ENCODE results near the gene FARP1. TPM values are rescaled to one million over a fixed set of nuclear protein-coding genes. Genes with fewer than 3 reads are reported as not detected.

The FARP1 gene
- total RNA-seq, 1 experiment from 2014 or later, result 96.6 TPM

DNA sequence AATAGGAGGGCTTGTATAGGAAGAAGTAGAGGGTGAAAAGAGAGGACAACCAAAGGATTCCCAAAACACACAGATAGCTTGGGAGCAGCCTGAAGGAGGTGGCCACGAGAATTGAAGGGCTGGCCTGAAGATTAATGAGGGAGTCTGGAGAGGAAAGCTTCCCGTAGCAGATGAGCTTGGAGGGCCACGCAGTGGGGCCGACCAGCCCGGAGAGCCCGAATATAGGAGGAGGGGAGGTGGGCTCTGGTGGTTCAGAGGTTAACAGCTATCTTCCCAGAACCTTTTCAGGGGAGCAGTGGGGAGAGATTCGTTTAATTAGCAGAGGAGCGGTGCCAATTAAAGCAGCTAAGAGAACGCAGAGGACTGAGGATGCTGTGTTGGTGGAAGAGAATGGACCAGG is 279.2 kb downstream of the FARP1 start (continued):
- TF ChIP-seq ZNF121 (CRISPR knock-in tag; IDR thresholded peaks at IDR 0.05) (no peak), SOX15 (CRISPR knock-in tag; IDR thresholded peaks at IDR 0.05) (no peak), ZNF263 (CRISPR knock-in tag; IDR thresholded peaks at IDR 0.05; ENCODE audit: low read depth) (no peak), ZNF232 (CRISPR knock-in tag; IDR thresholded peaks at IDR 0.05) (no peak)
- TF ChIP-seq, protein P1, sequence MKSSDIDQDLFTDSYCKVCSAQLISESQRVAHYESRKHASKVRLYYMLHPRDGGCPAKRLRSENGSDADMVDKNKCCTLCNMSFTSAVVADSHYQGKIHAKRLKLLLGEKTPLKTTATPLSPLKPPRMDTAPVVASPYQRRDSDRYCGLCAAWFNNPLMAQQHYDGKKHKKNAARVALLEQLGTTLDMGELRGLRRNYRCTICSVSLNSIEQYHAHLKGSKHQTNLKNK (CRISPR knock-in tag; IDR thresholded peaks at IDR 0.05), result no peak

DNA sequence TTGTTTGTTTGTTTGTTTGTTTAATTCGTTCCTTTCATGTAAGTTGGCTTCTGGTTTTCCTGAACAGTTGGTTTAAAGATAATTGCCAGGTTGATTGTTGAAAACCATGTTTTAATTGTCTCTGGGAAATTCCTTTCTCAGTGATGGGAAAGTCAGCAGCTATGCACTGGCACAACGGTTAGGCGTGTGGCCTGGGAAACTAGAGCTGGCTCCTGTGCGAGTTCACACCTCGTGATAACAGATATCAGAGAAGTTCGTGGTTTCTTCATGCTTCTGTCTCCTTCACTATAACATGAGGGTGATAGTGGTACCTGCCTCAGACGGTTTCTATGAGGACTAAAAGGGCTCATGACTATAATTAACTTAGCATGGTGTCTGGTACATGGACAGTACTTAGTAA is 280.5 kb downstream of the FARP1 start:
- H3K36me3 Mint-ChIP-seq, result peaks cover 34% of the 10 kb centered on the region
- ATAC-seq (no peak), DNase-seq (ENCODE audit: low spot score) (no peak)
- ChIA-PET POLR2A (no interaction called here), CTCF (no interaction called here)
- TF ChIP-seq, protein P1 (CRISPR knock-in tag; IDR thresholded peaks at IDR 0.05), result no peak
- TF ChIP-seq, protein P2, sequence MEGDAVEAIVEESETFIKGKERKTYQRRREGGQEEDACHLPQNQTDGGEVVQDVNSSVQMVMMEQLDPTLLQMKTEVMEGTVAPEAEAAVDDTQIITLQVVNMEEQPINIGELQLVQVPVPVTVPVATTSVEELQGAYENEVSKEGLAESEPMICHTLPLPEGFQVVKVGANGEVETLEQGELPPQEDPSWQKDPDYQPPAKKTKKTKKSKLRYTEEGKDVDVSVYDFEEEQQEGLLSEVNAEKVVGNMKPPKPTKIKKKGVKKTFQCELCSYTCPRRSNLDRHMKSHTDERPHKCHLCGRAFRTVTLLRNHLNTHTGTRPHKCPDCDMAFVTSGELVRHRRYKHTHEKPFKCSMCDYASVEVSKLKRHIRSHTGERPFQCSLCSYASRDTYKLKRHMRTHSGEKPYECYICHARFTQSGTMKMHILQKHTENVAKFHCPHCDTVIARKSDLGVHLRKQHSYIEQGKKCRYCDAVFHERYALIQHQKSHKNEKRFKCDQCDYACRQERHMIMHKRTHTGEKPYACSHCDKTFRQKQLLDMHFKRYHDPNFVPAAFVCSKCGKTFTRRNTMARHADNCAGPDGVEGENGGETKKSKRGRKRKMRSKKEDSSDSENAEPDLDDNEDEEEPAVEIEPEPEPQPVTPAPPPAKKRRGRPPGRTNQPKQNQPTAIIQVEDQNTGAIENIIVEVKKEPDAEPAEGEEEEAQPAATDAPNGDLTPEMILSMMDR (IDR thresholded peaks at IDR 0.05), result no peak
- TF ChIP-seq ESRRA (CRISPR knock-in tag; IDR thresholded peaks at IDR 0.05; ENCODE audit: borderline replicate concordance) (no peak), MYBL2 (CRISPR knock-in tag; IDR thresholded peaks at IDR 0.05) (no peak), ATF1 (CRISPR knock-in tag; IDR thresholded peaks at IDR 0.05) (no peak), SMAD3 (CRISPR knock-in tag; IDR thresholded peaks at IDR 0.05; ENCODE audit: borderline replicate concordance) (no peak)
- TF ChIP-seq, protein P3, sequence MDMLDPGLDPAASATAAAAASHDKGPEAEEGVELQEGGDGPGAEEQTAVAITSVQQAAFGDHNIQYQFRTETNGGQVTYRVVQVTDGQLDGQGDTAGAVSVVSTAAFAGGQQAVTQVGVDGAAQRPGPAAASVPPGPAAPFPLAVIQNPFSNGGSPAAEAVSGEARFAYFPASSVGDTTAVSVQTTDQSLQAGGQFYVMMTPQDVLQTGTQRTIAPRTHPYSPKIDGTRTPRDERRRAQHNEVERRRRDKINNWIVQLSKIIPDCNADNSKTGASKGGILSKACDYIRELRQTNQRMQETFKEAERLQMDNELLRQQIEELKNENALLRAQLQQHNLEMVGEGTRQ (CRISPR knock-in tag; IDR thresholded peaks at IDR 0.05), result no peak
- TF ChIP-seq, protein P4, sequence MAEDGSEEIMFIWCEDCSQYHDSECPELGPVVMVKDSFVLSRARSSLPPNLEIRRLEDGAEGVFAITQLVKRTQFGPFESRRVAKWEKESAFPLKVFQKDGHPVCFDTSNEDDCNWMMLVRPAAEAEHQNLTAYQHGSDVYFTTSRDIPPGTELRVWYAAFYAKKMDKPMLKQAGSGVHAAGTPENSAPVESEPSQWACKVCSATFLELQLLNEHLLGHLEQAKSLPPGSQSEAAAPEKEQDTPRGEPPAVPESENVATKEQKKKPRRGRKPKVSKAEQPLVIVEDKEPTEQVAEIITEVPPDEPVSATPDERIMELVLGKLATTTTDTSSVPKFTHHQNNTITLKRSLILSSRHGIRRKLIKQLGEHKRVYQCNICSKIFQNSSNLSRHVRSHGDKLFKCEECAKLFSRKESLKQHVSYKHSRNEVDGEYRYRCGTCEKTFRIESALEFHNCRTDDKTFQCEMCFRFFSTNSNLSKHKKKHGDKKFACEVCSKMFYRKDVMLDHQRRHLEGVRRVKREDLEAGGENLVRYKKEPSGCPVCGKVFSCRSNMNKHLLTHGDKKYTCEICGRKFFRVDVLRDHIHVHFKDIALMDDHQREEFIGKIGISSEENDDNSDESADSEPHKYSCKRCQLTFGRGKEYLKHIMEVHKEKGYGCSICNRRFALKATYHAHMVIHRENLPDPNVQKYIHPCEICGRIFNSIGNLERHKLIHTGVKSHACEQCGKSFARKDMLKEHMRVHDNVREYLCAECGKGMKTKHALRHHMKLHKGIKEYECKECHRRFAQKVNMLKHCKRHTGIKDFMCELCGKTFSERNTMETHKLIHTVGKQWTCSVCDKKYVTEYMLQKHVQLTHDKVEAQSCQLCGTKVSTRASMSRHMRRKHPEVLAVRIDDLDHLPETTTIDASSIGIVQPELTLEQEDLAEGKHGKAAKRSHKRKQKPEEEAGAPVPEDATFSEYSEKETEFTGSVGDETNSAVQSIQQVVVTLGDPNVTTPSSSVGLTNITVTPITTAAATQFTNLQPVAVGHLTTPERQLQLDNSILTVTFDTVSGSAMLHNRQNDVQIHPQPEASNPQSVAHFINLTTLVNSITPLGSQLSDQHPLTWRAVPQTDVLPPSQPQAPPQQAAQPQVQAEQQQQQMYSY (CRISPR knock-in tag; IDR thresholded peaks at IDR 0.05), result no peak
- TF ChIP-seq, protein P5, sequence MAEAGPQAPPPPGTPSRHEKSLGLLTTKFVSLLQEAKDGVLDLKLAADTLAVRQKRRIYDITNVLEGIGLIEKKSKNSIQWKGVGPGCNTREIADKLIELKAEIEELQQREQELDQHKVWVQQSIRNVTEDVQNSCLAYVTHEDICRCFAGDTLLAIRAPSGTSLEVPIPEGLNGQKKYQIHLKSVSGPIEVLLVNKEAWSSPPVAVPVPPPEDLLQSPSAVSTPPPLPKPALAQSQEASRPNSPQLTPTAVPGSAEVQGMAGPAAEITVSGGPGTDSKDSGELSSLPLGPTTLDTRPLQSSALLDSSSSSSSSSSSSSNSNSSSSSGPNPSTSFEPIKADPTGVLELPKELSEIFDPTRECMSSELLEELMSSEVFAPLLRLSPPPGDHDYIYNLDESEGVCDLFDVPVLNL (CRISPR knock-in tag; IDR thresholded peaks at IDR 0.05; ENCODE audit: borderline replicate concordance, low read depth), result no peak
- TF ChIP-seq, protein P6, sequence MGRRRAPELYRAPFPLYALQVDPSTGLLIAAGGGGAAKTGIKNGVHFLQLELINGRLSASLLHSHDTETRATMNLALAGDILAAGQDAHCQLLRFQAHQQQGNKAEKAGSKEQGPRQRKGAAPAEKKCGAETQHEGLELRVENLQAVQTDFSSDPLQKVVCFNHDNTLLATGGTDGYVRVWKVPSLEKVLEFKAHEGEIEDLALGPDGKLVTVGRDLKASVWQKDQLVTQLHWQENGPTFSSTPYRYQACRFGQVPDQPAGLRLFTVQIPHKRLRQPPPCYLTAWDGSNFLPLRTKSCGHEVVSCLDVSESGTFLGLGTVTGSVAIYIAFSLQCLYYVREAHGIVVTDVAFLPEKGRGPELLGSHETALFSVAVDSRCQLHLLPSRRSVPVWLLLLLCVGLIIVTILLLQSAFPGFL (CRISPR knock-in tag; IDR thresholded peaks at IDR 0.05; ENCODE audit: borderline replicate concordance), result no peak
- TF ChIP-seq, protein P7, sequence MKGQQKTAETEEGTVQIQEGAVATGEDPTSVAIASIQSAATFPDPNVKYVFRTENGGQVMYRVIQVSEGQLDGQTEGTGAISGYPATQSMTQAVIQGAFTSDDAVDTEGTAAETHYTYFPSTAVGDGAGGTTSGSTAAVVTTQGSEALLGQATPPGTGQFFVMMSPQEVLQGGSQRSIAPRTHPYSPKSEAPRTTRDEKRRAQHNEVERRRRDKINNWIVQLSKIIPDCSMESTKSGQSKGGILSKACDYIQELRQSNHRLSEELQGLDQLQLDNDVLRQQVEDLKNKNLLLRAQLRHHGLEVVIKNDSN (CRISPR knock-in tag; IDR thresholded peaks at IDR 0.05), result no peak
- H3K9me3 Mint-ChIP-seq, result no peaks in the 10 kb centered on the region
- no peaks in the 10 kb centered on the region for H3K27me3 Mint-ChIP-seq (ENCODE audit: low read depth)
- H3K27ac Mint-ChIP-seq, result no peak overlapping the region
- H3K4me3 Mint-ChIP-seq, result no peak overlapping the region
- H3K4me1 Mint-ChIP-seq, result no peaks in the 10 kb centered on the region

Measured in WTC11 (cell line).